Activated CD8-positive, alpha-beta memory T cell treated with anti-CD3 and anti-CD28 coated beads, Interleukin-2, amount 10 ng/mL, durations not matched to agents 7 days and 5 days (primary cell): ENCODE measurements around the gene PLA2R1. TPM values are rescaled to one million over a fixed set of nuclear protein-coding genes. Genes with fewer than 3 reads are reported as not detected.
A peak's percentile ranks its signal among the peaks of the same experiment; 100 is the strongest.

Source experiments
- ATAC-seq: fragments of 150-1000 bp; cut with Tn5 transposase; one replicate; pipeline ENCODE4 v1.10.0; 2021; ENCODE audit warnings: moderate library complexity
- CTCF ChIA-PET: fragments of 350-600 bp; sonication (Branson Sonifier 250); formaldehyde crosslinking; loops from one replicate; lab custom pipeline; 2021; ENCODE audit warnings: antibody characterized with exemption; lab: Charles Lee
- DNase-seq: peaks from one replicate; pipeline ENCODE4 v3.0.0-alpha.2; 2020
- H3K27ac Mint-ChIP-seq: one replicate; pipeline ENCODE4 v1.8.0; 2021; ENCODE audit warnings: mild to moderate bottlenecking, mixed read lengths
- H3K27me3 Mint-ChIP-seq: one replicate; pipeline ENCODE4 v1.8.0; 2021; ENCODE audit warnings: mixed read lengths
- H3K36me3 Mint-ChIP-seq: one replicate; pipeline ENCODE4 v1.8.0; 2021; ENCODE audit warnings: mild to moderate bottlenecking, mixed read lengths
- H3K4me1 Mint-ChIP-seq: one replicate; pipeline ENCODE4 v1.8.0; 2021; ENCODE audit warnings: mixed read lengths
- H3K4me3 Mint-ChIP-seq: one replicate; pipeline ENCODE4 v1.8.0; 2021; ENCODE audit warnings: mild to moderate bottlenecking, moderate library complexity, mixed read lengths
- H3K9me3 Mint-ChIP-seq: one replicate; pipeline ENCODE4 v1.8.0; 2022; ENCODE audit warnings: low read depth, mixed read lengths
- total RNA-seq, 2 experiments: library from RNA; stranded (reverse); gene quantifications; one replicate each; pipeline ENCODE4 v1.2.3, GENCODE V29; 2021

The PLA2R1 gene
- total RNA-seq, 2 experiments from 2014 or later = not detected

- Mint-ChIP-seq H3K36me3 (no peaks in the 10 kb centered on the region), H3K27ac (no peak overlapping the region), H3K4me1 (no peaks in the 10 kb centered on the region), H3K4me3 (no peak overlapping the region), H3K27me3 (peaks cover 28% of the 10 kb centered on the region), H3K9me3 (no peaks in the 10 kb centered on the region)
- no peak for DNase-seq
- CTCF ChIA-PET = no interaction called here
- ATAC-seq = no peak
Observed at GRCh38 chr2:159944874-159945273, 117.5 kb downstream of the PLA2R1 start.

GRCh38 chr2:159942146-159942545, 120.3 kb downstream of the PLA2R1 start:
- Mint-ChIP-seq H3K27ac (no peak overlapping the region), H3K36me3 (no peaks in the 10 kb centered on the region), H3K27me3 (peaks cover 17% of the 10 kb centered on the region), H3K4me3 (no peak overlapping the region), H3K4me1 (no peaks in the 10 kb centered on the region), H3K9me3 (no peaks in the 10 kb centered on the region)
- CTCF ChIA-PET = no interaction called here
- DNase-seq = no peak
- no peak for ATAC-seq

GRCh38 chr2:159941729-159942128, 120.7 kb downstream of the PLA2R1 start:
- ATAC-seq (no peak), DNase-seq (no peak)
- H3K4me3 Mint-ChIP-seq = no peak overlapping the region
- H3K9me3 Mint-ChIP-seq = no peaks in the 10 kb centered on the region
- CTCF ChIA-PET = no interaction called here
- no peak overlapping the region for H3K27ac Mint-ChIP-seq
- no peaks in the 10 kb centered on the region for H3K36me3 Mint-ChIP-seq
- peaks cover 17% of the 10 kb centered on the region for H3K27me3 Mint-ChIP-seq
- no peaks in the 10 kb centered on the region for H3K4me1 Mint-ChIP-seq

- DNase-seq (no peak), ATAC-seq (no peak)
- Mint-ChIP-seq H3K4me3 (no peak overlapping the region), H3K4me1 (no peaks in the 10 kb centered on the region), H3K27me3 (peaks cover 10% of the 10 kb centered on the region), H3K27ac (no peak overlapping the region), H3K36me3 (no peaks in the 10 kb centered on the region), H3K9me3 (peaks cover 2% of the 10 kb centered on the region)
- CTCF ChIA-PET = interaction anchor here (1.1 kb wide), 1 partner anchor 175 kb away, joined by 3 read pairs; no protein-coding TSS in a partner anchor
Observed at GRCh38 chr2:159939946-159940345, 122.5 kb downstream of the PLA2R1 start.

GRCh38 chr2:159938395-159938794, 124.0 kb downstream of the PLA2R1 start:
- no peaks in the 10 kb centered on the region for H3K36me3 Mint-ChIP-seq
- no peaks in the 10 kb centered on the region for H3K4me1 Mint-ChIP-seq
- ATAC-seq (no peak), DNase-seq (no peak)
- H3K27ac Mint-ChIP-seq = no peak overlapping the region
- H3K4me3 Mint-ChIP-seq = no peak overlapping the region
- H3K9me3 Mint-ChIP-seq = peaks cover 2% of the 10 kb centered on the region
- H3K27me3 Mint-ChIP-seq = peaks cover 6% of the 10 kb centered on the region
- CTCF ChIA-PET = no interaction called here

GRCh38 chr2:159936471-159936870, 125.9 kb downstream of the PLA2R1 start:
- Mint-ChIP-seq H3K4me1 (no peaks in the 10 kb centered on the region), H3K27me3 (peaks cover 5% of the 10 kb centered on the region), H3K36me3 (no peaks in the 10 kb centered on the region), H3K9me3 (peaks cover 2% of the 10 kb centered on the region), H3K4me3 (no peak overlapping the region), H3K27ac (no peak overlapping the region)
- DNase-seq (no peak), ATAC-seq (no peak)
- CTCF ChIA-PET = no interaction called here

GRCh38 chr2:159933727-159934049, 128.7 kb downstream of the PLA2R1 start:
- Mint-ChIP-seq H3K27me3 (peaks cover 5% of the 10 kb centered on the region), H3K27ac (no peak overlapping the region)

GRCh38 chr2:159933040-159933726, 129.2 kb downstream of the PLA2R1 start:
- Mint-ChIP-seq H3K4me1 (no peaks in the 10 kb centered on the region), H3K4me3 (no peak overlapping the region), H3K27me3 (peaks cover 5% of the 10 kb centered on the region), H3K36me3 (no peaks in the 10 kb centered on the region), H3K27ac (no peak overlapping the region), H3K9me3 (peaks cover 2% of the 10 kb centered on the region)
- DNase-seq (no peak), ATAC-seq (no peak)
- CTCF ChIA-PET = interaction anchor here (1.0 kb wide), 1 partner anchor 11 kb away, joined by 3 read pairs; no protein-coding TSS in a partner anchor

More at GRCh38 chr2:159933727-159934049, 128.7 kb downstream of the PLA2R1 start:
- no peaks in the 10 kb centered on the region for H3K36me3 Mint-ChIP-seq
- CTCF ChIA-PET = no interaction called here
- ATAC-seq = no peak
- H3K4me3 Mint-ChIP-seq = no peak overlapping the region
- peaks cover 2% of the 10 kb centered on the region for H3K9me3 Mint-ChIP-seq
- no peaks in the 10 kb centered on the region for H3K4me1 Mint-ChIP-seq
- no peak for DNase-seq

GRCh38 chr2:159926695-159927094, 135.7 kb downstream of the PLA2R1 start:
- CTCF ChIA-PET = interaction anchor here (0.6 kb wide), 1 partner anchor 944 kb away, joined by 3 read pairs; no protein-coding TSS in a partner anchor
- no peak for DNase-seq
- H3K27ac Mint-ChIP-seq = no peak overlapping the region

GRCh38 chr2:159925975-159926374, 136.4 kb downstream of the PLA2R1 start:
- CTCF ChIA-PET = no interaction called here
- DNase-seq (no peak), ATAC-seq (no peak)
- Mint-ChIP-seq H3K9me3 (no peaks in the 10 kb centered on the region), H3K36me3 (no peaks in the 10 kb centered on the region), H3K27me3 (peaks cover 6% of the 10 kb centered on the region), H3K4me3 (no peak overlapping the region), H3K4me1 (peaks cover 10% of the 10 kb centered on the region), H3K27ac (no peak overlapping the region)

More at GRCh38 chr2:159926695-159927094, 135.7 kb downstream of the PLA2R1 start:
- Mint-ChIP-seq H3K4me1 (peaks cover 9% of the 10 kb centered on the region), H3K4me3 (no peak overlapping the region), H3K27me3 (peaks cover 6% of the 10 kb centered on the region), H3K36me3 (no peaks in the 10 kb centered on the region), H3K9me3 (no peaks in the 10 kb centered on the region)
- ATAC-seq = no peak

GRCh38 chr2:159922563-159922962, 139.9 kb downstream of the PLA2R1 start:
- Mint-ChIP-seq H3K4me3 (no peak overlapping the region), H3K27me3 (peaks cover 10% of the 10 kb centered on the region), H3K4me1 (peaks cover 10% of the 10 kb centered on the region), H3K36me3 (no peaks in the 10 kb centered on the region), H3K9me3 (no peaks in the 10 kb centered on the region), H3K27ac (no peak overlapping the region)
- ATAC-seq = no peak
- CTCF ChIA-PET = interaction anchor here (1.4 kb wide), 1 partner anchor 18 kb away, joined by 5 read pairs; the partner anchor contains the start of gene LY75
- no peak for DNase-seq

GRCh38 chr2:159921752-159922404, 140.5 kb downstream of the PLA2R1 start:
- no peaks in the 10 kb centered on the region for H3K9me3 Mint-ChIP-seq
- CTCF ChIA-PET = interaction anchor here (0.9 to 2.3 kb wide), 14 partner anchors 11 to 213 kb away, joined by 3 to 5 read pairs (median 4); partner anchors contain the start of gene LY75
- H3K27me3 Mint-ChIP-seq = peaks cover 10% of the 10 kb centered on the region
- H3K27ac Mint-ChIP-seq = no peak overlapping the region
- ATAC-seq (peak; percentile 92), DNase-seq (peak; percentile 81)
- H3K4me1 Mint-ChIP-seq = peaks cover 10% of the 10 kb centered on the region
- no peaks in the 10 kb centered on the region for H3K36me3 Mint-ChIP-seq
- no peak overlapping the region for H3K4me3 Mint-ChIP-seq

- Mint-ChIP-seq H3K27me3 (peaks cover 4% of the 10 kb centered on the region), H3K9me3 (no peaks in the 10 kb centered on the region), H3K27ac (no peak overlapping the region), H3K4me3 (no peak overlapping the region), H3K4me1 (no peaks in the 10 kb centered on the region), H3K36me3 (no peaks in the 10 kb centered on the region)
- DNase-seq (no peak), ATAC-seq (no peak)
- CTCF ChIA-PET = no interaction called here
Observed at GRCh38 chr2:159916511-159916910, 145.9 kb downstream of the PLA2R1 start.

- CTCF ChIA-PET = no interaction called here
- no peaks in the 10 kb centered on the region for H3K4me1 Mint-ChIP-seq
- H3K36me3 Mint-ChIP-seq = no peaks in the 10 kb centered on the region
- H3K4me3 Mint-ChIP-seq = no peak overlapping the region
- ATAC-seq (no peak), DNase-seq (no peak)
- no peaks in the 10 kb centered on the region for H3K27me3 Mint-ChIP-seq
- H3K9me3 Mint-ChIP-seq = no peaks in the 10 kb centered on the region
- no peak overlapping the region for H3K27ac Mint-ChIP-seq
Observed at GRCh38 chr2:159913900-159914299, 148.5 kb downstream of the PLA2R1 start.
